ENCODE measurements around the gene LSM11.

DNA sequence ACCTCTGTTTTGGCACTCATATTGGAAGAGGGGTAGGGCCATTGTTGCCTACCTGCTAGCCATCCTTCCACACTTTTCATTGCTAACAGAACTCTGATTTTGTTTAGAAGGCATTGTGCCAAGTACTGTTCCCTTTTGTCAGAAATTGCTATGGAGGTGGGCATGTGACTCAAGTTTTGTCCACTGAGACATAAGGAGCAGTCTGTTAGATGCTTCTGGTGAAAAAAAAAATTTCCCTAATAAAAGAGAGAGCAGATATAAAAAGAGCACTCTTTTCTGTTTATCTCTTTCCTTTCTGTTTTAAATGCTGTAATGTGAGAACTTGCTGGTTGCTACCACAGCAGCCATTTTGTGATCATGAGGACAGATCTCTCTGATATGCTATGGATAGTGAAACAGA lies 34.2 kb upstream of the LSM11 start:
- TF ChIP-seq BACH2 (CRISPR knock-in tag; IDR thresholded peaks at IDR 0.05; ENCODE audit: borderline replicate concordance), result no peak
- TF ChIP-seq ZC3H10 (CRISPR knock-in tag; IDR thresholded peaks at IDR 0.05), result no peak

All from SK-N-SH treated with all-trans-retinoic acid at 6 μM for 48 hours (cell line).